ENCODE measurements around the gene TIAM2. TPM values are rescaled to one million over a fixed set of nuclear protein-coding genes. Genes with fewer than 3 reads are reported as not detected.
A peak's percentile ranks its signal among the peaks of the same experiment; 100 is the strongest.

Gene TIAM2
- total and polyA plus RNA-seq, 7 donors, result 1.2 to 15.8 (median 11.0) TPM

DNA sequence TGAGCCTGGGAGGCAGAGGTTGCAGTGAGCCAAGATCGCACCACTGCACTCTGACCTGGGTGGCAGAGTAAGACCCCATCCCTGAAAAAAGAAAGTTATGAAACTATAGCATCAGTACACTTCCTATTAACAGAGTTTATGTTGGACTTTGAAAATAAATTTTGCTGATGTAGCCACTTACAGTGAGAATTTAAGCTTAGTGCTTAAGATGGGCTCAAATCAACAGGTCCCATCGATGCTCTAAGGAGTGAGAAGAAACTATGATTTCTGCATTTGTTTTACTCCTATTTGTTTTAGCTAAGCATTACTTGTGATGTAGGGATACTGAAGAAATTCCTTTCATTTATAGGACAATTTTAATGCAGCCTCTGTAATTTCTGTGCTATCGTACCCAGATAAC lies 175.4 kb downstream of the TIAM2 start:
- no peaks in the 10 kb centered on the region for H3K36me3 ChIP-seq
- H3K27ac ChIP-seq, result peak overlapping the region in 3 of 4 donors; percentile 4 to 68 (median 53)
- 88 to 92% methylated on average over 3 of the region's 3 CpGs for WGBS, 2 donors
- intact Hi-C loops (cut with DNase I), result loop anchor here (5.0 to 10.0 kb wide), 2 partner anchors 303 to 436 kb away; partner anchors contain the start of gene SCAF8
- H3K9me3 ChIP-seq, result no peaks in the 10 kb centered on the region
- H3K27me3 ChIP-seq, result no peaks in the 10 kb centered on the region
- H3K4me1 ChIP-seq, result peaks cover 0 to 28% (median 21%) of the 10 kb centered on the region in 4 donors
- H3K4me3 ChIP-seq, result no peak overlapping the region
- no peak for DNase-seq
- TF ChIP-seq, protein P1, sequence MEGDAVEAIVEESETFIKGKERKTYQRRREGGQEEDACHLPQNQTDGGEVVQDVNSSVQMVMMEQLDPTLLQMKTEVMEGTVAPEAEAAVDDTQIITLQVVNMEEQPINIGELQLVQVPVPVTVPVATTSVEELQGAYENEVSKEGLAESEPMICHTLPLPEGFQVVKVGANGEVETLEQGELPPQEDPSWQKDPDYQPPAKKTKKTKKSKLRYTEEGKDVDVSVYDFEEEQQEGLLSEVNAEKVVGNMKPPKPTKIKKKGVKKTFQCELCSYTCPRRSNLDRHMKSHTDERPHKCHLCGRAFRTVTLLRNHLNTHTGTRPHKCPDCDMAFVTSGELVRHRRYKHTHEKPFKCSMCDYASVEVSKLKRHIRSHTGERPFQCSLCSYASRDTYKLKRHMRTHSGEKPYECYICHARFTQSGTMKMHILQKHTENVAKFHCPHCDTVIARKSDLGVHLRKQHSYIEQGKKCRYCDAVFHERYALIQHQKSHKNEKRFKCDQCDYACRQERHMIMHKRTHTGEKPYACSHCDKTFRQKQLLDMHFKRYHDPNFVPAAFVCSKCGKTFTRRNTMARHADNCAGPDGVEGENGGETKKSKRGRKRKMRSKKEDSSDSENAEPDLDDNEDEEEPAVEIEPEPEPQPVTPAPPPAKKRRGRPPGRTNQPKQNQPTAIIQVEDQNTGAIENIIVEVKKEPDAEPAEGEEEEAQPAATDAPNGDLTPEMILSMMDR (IDR thresholded peaks at IDR 0.05), result no peak
- TF ChIP-seq POLR2AphosphoS5 (IDR thresholded peaks at IDR 0.05) (no peak), EP300 (IDR thresholded peaks at IDR 0.05) (no peak), POLR2A (IDR thresholded peaks at IDR 0.05) (no peak)

DNA sequence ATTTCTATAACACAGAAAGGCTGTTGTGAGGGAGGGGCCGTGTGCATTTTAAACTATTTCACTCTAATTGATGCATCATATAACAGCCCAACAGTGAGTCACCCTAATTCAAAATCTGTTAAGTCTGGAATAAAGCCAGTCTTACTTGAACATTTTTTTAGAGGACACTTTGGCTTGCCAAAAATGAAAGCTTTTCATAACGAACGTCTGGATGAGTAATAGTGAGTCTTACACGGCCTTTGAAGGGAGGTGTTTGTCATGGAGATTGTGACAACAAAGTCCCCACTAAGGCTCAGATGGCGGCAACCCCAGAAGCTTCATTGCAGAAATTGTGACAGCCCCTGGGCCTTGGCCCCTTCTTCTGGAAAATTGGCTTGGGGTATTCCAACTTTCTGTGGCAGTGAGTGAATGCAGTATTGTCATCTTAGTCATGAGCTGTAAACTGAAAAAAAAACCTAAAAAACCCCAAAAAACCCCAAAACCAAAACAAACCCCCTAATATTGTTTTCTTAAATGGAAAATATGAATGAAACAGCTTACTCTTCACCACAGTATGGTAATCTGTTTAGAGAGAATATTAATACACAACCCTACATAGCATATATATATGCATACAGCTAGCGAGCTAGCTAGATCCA lies 176.1 kb downstream of the TIAM2 start:
- peak; percentile 72 for DNase-seq
- no peak for TF ChIP-seq EP300 (IDR thresholded peaks at IDR 0.05)
- peak in 3 of 4 donors; percentile 43 to 59 (median 46) for TF ChIP-seq POLR2AphosphoS5 (IDR thresholded peaks at IDR 0.05)
- peak overlapping the region; percentile 27 to 68 (median 52) for H3K27ac ChIP-seq
- H3K4me1 ChIP-seq, result peaks cover 0 to 28% (median 21%) of the 10 kb centered on the region in 4 donors
- no peaks in the 10 kb centered on the region for H3K36me3 ChIP-seq
- H3K27me3 ChIP-seq, result no peaks in the 10 kb centered on the region
- WGBS, 2 donors, result 17 to 29% methylated on average over 6 of the region's 6 CpGs
- intact Hi-C loops (cut with DNase I), result loop anchor here (5.0 to 10.0 kb wide), 2 partner anchors 304 to 436 kb away; partner anchors contain the start of gene SCAF8
- H3K9me3 ChIP-seq, result no peaks in the 10 kb centered on the region
- no peak overlapping the region for H3K4me3 ChIP-seq

DNA sequence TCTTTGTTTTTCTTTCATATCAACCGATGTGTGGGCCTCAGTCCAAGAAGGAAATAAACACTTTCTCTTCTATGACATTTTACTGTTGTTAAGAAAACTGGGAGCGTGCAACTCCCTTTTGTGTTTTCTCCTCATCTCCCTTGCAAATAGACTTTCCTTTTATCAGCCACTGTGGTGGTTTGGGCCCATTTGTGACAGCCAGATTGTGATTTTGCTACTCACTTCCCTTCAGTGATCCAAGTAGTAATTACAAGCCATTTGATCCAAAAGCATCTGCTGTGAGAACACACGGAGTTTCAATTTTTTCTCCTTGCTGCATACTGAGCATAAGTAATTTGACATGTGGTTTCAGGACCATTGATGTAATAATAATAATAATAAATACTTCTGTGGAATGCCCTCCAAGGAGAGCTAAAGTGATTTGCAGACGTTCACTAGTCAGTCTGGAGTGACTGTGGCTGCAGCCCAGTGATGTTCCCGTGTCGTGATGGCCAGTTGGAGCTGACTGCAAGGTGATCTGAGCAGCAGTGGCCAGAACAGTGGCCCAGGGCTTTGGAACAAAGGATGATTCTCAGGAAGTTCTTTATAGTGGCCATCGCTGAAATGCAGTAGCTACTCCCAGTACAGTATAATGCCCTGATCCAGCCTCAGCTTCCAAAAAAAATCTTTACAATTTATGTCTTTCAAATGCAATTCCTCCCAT lies 176.8 kb downstream of the TIAM2 start:
- Histone ChIP-seq H3K36me3 (no peaks in the 10 kb centered on the region), H3K27ac (peak overlapping the region; percentile 27 to 68 (median 52)), H3K4me1 (peaks cover 0 to 28% (median 21%) of the 10 kb centered on the region in 4 donors), H3K27me3 (no peaks in the 10 kb centered on the region), H3K9me3 (no peaks in the 10 kb centered on the region), H3K4me3 (no peak overlapping the region)
- DNase-seq, result no peak
- intact Hi-C loops (cut with DNase I), result loop anchor here (1.0 to 10.0 kb wide), 3 partner anchors 244 to 437 kb away; partner anchors contain the start of gene SCAF8
- 27 to 54% methylated on average over 7 of the region's 7 CpGs for WGBS, 2 donors
- TF ChIP-seq, protein P1 (IDR thresholded peaks at IDR 0.05), result no peak
- TF ChIP-seq POLR2A (IDR thresholded peaks at IDR 0.05) (no peak), POLR2AphosphoS5 (IDR thresholded peaks at IDR 0.05) (no peak), EP300 (IDR thresholded peaks at IDR 0.05) (no peak)

DNA sequence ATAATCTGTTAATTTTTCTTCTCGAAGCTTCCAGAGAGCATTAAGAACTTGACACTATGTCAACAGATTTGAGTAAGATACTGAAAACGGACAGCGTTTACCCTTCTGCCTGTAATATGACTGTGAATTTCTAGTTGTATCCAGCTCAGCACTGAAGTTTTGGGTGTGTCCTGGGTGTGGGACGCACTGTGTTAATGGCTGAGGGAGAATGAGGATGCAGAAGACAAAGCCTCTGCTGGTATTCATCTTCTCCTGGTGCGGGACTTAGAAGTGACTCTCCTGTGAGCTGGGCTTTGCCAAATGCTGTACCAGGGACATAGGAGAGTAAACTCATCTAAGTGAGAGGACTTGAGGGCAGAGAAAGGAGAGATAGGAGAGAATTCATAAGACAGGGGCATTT lies 178.4 kb downstream of the TIAM2 start:
- no peaks in the 10 kb centered on the region for H3K27me3 ChIP-seq
- 29 to 74% methylated on average over 5 of the region's 5 CpGs for WGBS, 2 donors
- no peak overlapping the region for H3K27ac ChIP-seq
- H3K36me3 ChIP-seq, result no peaks in the 10 kb centered on the region
- peaks cover 0 to 28% (median 21%) of the 10 kb centered on the region in 4 donors for H3K4me1 ChIP-seq
- no peak for DNase-seq
- no peaks in the 10 kb centered on the region for H3K9me3 ChIP-seq
- H3K4me3 ChIP-seq, result no peak overlapping the region
- intact Hi-C loops (cut with DNase I), result loop anchor here (5.0 to 10.0 kb wide), 2 partner anchors 306 to 439 kb away; partner anchors contain the start of gene SCAF8
- TF ChIP-seq POLR2A (IDR thresholded peaks at IDR 0.05) (no peak), POLR2AphosphoS5 (IDR thresholded peaks at IDR 0.05) (no peak), EP300 (IDR thresholded peaks at IDR 0.05) (no peak)
- TF ChIP-seq, protein P1 (IDR thresholded peaks at IDR 0.05), result no peak

Measured in sigmoid colon (tissue), 7 donors.